ENCODE data around the gene ANKIB1. TPM values are rescaled to one million over a fixed set of nuclear protein-coding genes. Genes with fewer than 3 reads are reported as not detected.
"Not testable (repeated sequence)": the region's sequence is repeated elsewhere in the genome, so short reads cannot be mapped to it uniquely, and the experiment has no call there.

ANKIB1 gene
- total RNA-seq, 1 experiment from 2014 or later: 11.1 TPM

DNA sequence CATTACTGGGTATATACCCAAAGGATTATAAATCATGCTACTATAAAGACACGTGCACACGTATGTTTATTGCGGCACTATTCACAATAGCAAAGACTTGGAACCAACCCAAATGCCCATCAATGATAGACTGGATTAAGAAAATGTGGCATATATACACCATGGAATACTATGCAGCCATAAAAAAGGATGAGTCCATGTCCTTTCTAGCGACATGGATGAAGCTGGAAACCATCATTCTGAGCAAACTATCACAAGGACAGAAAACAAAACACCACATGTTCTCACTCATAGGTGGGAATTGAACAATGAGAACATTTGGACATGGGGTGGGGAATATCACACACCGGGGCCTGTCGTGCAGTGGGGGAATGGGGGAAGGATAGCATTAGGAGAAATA lies 164.4 kb downstream of the ANKIB1 start:
- not testable (repeated sequence) for H3K27me3 ChIP-seq, H3K36me3 ChIP-seq, H3K4me3 ChIP-seq, H3K9me3 ChIP-seq, DNase-seq

DNA sequence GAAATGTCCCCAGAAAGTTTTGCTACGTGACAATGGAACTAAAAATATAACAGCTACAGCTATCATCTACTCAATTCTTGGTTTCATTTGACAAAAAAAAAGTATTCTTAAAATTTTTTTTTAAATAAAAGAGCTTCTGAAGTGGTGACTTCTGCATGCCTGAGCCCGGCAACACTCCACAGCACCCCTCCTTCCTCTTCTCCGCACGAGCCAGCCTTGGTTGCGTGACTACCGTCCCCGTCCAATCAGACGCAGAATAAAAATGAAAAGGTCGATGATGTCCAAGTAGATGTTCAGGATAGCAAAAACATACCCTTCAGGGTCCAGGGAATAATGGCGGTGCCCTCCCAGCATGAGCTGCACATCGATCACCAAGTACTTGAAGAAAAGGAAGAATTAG lies 167.0 kb downstream of the ANKIB1 start:
- DNase-seq: no peak
- Histone ChIP-seq H3K9me3 (no peaks in the 10 kb centered on the region), H3K36me3 (no peaks in the 10 kb centered on the region)

DNA sequence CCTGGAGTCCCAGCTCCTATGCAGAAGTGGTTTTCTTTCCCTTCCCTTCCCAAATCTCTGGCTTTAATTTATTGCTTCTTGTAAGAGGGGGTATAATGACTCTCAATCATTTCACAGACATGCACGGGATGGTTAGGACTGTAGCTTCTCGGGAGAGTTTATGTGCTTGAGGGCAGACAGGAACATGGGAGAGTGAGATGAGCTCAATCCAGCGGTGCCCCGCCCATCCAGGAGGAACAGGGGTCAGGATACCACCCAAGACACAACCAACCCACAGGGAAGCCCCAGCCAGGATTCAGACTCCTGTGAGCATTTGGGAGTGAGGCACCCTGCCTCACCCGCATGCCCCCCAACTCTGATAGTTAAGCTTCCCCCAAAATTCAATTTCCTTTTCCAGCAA lies 167.8 kb downstream of the ANKIB1 start:
- no peaks in the 10 kb centered on the region for H3K27me3 ChIP-seq
- H3K4me3 ChIP-seq: no peak overlapping the region
- no peak for DNase-seq
- no peaks in the 10 kb centered on the region for H3K9me3 ChIP-seq
- no peaks in the 10 kb centered on the region for H3K36me3 ChIP-seq

More for the DNA sequence above, 167.0 kb downstream of the ANKIB1 start:
- Histone ChIP-seq H3K4me3 (no peak overlapping the region), H3K27me3 (no peaks in the 10 kb centered on the region)

DNA sequence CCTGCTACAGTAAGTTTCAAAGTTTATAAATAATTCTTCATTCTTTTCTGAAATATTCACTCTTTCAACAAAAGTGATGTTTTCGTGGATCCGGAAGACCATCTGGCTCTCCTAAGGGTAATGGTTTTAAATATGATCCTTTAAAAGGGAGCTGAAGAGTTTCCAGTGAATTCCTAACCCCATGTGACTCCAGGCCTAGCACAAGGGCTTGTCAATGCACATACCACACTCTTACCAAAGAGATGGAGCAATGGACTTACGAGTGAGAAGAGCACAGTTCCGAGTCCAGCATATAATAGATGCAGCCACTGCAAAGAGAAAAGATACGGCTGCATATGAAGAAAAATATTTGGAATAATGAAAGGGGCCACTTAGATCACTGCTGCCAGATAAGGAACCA lies 169.5 kb downstream of the ANKIB1 start:
- Histone ChIP-seq H3K27me3 (no peaks in the 10 kb centered on the region), H3K36me3 (no peaks in the 10 kb centered on the region), H3K4me3 (no peak overlapping the region), H3K9me3 (no peaks in the 10 kb centered on the region)
- DNase-seq: no peak

DNA sequence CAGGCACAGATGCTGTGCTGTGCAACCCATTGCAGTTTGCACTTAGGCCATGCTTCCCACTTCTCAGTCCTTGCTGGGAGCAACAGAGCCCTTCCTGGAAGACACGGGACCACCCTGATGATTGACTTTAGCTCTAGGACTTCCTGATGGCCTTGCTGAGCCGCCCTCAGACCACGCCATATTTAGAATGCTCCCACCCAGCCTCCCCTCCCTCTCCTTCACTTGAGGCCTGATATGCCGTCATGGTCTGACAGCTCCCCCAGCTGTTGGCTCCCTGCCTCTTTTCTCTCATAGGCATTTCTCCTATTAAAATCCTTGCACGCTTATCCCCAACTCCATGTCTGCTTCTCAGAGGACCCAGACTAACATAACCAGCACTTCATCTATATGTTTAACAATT lies 172.1 kb downstream of the ANKIB1 start:
- Histone ChIP-seq H3K36me3 (no peaks in the 10 kb centered on the region), H3K9me3 (no peaks in the 10 kb centered on the region), H3K4me3 (no peak overlapping the region), H3K27me3 (no peaks in the 10 kb centered on the region)
- DNase-seq: no peak

DNA sequence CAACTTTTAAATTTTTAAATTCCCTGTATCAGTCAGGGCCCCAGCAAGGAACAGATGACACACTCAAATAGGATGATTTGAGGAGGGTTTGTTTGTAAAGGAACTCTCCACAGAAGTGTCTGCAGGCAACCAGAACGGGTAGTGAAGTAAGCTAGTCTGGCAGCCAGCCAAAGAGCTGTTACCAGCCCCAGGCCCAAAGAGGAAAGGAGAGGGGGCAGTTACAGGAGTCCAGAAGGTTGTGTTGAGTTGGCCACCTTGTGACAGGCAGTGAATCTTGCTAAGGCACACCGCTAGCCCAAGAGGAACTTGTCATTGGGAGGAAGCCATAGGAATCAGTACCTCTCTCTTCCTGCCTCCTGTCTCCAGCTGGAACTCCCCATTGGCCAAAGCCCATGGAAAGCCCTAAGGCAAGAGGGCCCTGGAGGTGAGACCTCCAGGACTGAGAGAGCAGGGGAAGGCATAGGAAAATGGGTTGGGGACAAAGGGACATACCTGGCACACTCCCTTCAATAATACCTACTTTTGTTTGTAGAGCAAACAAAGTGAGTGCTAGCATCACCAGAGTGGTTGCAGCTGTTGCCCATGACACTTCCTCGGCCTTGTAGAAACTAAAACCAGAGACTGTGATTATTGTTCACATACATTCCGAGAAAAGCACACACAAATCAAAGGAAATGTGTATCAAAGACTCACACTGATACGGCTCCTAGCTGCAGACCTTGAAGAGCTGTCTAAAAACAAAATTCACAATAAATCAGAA lies 176.1 kb downstream of the ANKIB1 start:
- no peak for DNase-seq
- H3K4me3 ChIP-seq: no peak overlapping the region
- H3K27me3 ChIP-seq: no peaks in the 10 kb centered on the region
- no peaks in the 10 kb centered on the region for H3K9me3 ChIP-seq
- H3K36me3 ChIP-seq: no peaks in the 10 kb centered on the region

DNA sequence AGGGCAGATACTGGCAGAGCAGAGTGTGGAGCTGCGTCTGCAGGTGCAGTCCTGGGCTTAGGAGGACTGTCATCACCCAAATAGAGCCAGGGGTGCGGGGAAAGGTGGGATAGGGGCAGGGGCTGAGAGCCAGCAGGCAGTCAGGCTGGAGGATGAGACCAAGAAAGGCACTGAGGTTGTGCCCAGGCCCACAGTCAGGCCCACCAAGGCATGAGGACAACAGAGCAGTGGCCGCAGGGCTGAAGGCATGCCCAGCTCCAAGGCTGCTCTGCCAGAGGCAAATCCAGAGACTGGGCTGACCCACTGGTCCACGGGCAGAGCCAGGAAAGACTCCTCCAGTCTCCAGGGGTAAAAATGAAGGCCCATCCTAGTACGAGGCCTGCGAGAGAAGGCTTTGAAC lies 177.2 kb downstream of the ANKIB1 start:
- no peak overlapping the region for H3K4me3 ChIP-seq
- no peaks in the 10 kb centered on the region for H3K27me3 ChIP-seq
- no peaks in the 10 kb centered on the region for H3K9me3 ChIP-seq
- DNase-seq: no peak
- no peaks in the 10 kb centered on the region for H3K36me3 ChIP-seq

DNA sequence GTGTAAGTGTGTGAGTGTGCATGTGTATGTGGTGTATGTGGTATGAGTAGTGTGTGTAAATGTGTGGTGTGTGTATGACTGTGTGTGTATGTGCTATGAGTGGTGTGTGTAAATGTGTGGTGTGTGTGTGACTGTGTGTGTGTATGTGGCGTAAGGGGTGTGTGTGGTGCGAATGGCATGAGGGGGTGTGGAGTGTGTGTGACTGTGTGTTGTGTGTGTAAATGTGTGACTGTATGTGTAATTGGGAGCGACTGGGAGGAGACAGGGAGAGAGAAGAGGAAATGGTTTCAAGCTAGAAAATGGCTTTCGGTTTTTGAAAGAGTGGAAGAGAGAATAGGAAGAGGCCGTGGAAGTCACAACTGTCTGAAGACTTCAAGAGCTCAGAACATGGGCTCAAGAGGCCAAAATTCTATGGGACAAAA lies 177.9 kb downstream of the ANKIB1 start:
- H3K27me3 ChIP-seq: no peaks in the 10 kb centered on the region
- no peak overlapping the region for H3K4me3 ChIP-seq
- no peaks in the 10 kb centered on the region for H3K9me3 ChIP-seq
- DNase-seq: no peak
- no peaks in the 10 kb centered on the region for H3K36me3 ChIP-seq

DNA sequence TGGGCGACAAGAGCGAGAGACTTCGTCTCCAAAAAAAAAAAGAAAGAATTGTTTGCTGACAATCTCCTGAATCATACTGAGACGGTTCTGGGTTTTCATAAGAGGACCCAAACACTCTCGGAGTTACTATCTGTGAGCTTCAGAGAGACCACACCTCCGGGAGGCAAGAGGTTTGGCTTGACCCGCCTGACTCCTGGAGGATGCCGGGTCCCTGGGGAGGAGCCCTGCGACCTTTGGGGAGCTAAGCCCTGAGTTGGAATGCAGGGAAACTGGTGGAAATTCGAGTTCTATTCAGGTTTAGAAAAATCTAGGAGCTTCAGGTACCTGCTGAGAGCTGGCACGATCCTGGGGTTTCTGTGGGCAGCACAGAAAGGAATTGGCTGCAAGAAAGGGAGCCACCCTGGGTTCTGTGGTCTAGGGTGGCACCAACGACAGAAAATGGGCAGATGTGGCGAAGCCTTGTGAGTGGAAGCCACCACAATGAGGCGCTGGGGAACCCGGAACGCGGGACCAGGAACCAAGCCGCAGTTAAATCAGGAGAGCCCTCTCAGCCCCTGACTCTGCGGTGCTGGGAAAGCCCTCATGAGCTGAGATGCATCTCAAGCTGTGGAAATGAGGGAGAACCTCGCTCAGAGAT lies 179.7 kb downstream of the ANKIB1 start:
- peak overlapping the region; percentile 43 for H3K4me3 ChIP-seq
- no peaks in the 10 kb centered on the region for H3K9me3 ChIP-seq
- H3K36me3 ChIP-seq: no peaks in the 10 kb centered on the region
- no peaks in the 10 kb centered on the region for H3K27me3 ChIP-seq
- peak; percentile 18 for DNase-seq

DNA sequence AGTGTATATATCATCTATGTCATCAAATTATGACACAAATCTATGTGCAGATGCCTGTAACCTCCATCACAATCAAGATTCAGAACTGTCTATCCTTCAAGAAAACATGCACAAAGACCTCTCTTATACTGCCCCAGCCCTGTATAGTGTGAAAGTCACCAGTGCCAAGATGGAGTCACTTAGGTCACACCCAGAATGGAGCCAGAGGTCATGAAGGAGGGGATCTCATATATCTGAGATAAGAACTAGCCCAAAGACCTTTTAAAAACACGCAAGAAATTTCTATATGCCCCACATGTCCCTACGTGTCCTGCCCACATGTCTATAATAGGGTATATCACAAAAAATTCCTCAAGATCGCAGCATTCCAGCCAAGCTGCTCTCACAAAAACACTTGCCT lies 181.4 kb downstream of the ANKIB1 start:
- no peaks in the 10 kb centered on the region for H3K27me3 ChIP-seq
- DNase-seq: no peak
- no peaks in the 10 kb centered on the region for H3K36me3 ChIP-seq
- H3K9me3 ChIP-seq: no peaks in the 10 kb centered on the region
- no peak overlapping the region for H3K4me3 ChIP-seq

DNA sequence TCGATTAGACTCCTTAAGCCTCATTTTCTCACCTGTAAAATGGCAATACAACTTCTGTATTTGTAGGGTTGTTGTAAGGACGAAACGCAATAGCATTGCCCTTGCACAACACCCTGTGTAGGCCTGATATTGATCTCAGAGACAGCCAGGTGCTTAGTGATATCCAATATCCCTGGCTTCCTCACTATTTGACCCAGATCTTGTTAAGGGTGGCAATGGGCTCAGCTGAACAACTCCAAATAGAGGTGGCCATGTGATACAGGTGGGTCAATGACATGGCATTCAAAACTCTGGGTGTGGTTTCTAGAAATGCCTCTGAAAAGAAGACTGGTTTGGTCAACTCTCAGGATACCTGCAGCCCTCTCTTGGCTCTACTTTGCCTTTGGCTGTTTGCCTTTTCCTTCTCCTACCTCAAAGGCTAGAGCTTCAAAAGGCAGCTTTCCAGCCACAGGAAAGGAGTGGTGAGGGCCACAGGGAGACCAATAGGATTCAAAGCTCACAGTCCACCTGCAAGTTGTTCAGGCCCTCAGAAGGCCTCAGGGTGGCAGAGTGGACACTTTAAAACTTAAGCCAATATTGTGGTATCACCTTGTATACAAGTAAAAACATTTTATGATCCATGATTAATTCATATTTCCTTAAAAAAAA lies 186.6 kb downstream of the ANKIB1 start:
- no peaks in the 10 kb centered on the region for H3K36me3 ChIP-seq
- no peak for DNase-seq
- no peaks in the 10 kb centered on the region for H3K9me3 ChIP-seq
- H3K4me3 ChIP-seq: no peak overlapping the region
- H3K27me3 ChIP-seq: no peaks in the 10 kb centered on the region

DNA sequence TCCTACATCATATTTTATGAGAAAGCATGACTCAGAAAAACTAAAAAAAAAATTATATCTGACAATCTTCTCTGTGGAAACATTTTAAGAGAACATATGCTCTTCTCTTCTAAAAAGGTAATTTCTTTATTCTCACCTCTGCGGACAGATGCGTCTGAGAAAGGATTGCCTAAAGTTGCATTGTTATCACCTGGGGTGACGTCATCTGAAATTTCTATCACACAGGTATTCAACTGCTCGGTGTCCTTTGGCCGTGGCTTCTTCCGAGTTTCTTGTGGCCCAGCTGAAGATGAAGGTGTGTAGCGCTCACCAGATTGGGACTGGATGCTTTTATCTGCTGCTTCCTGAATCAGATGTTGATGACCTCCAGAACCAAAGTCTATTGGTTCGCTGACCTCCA lies 187.2 kb downstream of the ANKIB1 start:
- H3K9me3 ChIP-seq: no peaks in the 10 kb centered on the region
- no peak overlapping the region for H3K4me3 ChIP-seq
- no peaks in the 10 kb centered on the region for H3K27me3 ChIP-seq
- no peak for DNase-seq
- no peaks in the 10 kb centered on the region for H3K36me3 ChIP-seq

DNA sequence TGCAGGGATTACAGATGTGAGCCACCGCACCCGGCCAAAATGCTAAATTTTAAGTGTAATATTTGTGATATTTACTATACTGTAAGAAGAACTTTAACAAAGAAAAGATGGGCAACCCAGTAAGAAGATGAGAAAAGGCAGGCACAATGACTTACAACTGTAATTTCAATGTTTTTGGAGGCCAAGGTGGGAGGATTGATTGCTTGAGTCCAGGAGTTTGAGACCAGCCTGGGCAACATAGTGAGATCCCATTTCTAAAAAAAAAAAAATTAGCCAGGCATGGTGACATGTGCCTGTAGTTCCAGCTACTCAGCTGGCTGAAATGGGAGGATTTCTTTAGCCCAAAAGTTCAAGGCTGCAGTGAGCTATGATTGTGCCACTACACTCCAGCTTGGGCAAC lies 189.8 kb downstream of the ANKIB1 start:
- Histone ChIP-seq H3K27me3 (no peaks in the 10 kb centered on the region), H3K36me3 (no peaks in the 10 kb centered on the region), H3K4me3 (no peak overlapping the region), H3K9me3 (no peaks in the 10 kb centered on the region)
- DNase-seq: no peak

DNA sequence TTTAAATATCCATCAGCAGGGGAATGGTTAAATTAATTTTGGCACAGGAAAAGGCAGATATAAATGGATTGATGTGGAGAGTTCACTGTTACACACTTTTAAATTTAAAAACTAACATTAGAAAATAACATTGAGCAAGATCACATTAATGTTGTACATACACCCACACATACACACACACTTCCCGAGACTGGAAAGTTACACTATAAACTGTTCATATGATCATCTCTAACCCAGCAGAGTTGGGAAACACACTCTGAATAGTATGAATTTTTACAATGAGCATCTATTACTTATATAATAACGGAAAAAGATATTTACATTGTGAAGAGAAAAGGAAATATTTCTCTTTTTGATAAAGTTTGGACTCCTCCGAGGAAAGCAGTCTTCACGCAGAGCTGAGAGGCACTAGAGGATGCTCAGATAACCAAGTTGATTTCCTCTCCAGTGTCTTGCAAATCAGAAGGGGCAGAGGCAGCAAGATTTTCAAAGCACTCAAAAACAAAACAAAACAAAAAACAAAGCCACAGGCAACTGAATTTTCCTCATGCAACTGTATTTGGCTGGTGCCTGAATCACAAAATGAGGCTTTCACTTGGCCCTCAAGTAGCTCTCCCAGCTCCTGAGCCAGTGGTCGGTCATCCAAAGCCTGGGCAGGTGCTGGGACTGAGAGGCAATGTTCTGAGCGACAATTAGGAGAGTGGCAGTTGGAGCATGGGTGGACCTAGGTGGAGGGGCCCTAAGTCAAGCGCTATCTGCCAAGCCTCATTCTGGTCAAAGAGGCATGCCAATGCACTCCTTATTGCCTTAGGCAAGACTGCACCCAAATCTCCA lies 191.1 kb downstream of the ANKIB1 start:
- DNase-seq: no peak
- Histone ChIP-seq H3K9me3 (no peaks in the 10 kb centered on the region), H3K36me3 (no peaks in the 10 kb centered on the region), H3K4me3 (no peak overlapping the region), H3K27me3 (no peaks in the 10 kb centered on the region)

DNA sequence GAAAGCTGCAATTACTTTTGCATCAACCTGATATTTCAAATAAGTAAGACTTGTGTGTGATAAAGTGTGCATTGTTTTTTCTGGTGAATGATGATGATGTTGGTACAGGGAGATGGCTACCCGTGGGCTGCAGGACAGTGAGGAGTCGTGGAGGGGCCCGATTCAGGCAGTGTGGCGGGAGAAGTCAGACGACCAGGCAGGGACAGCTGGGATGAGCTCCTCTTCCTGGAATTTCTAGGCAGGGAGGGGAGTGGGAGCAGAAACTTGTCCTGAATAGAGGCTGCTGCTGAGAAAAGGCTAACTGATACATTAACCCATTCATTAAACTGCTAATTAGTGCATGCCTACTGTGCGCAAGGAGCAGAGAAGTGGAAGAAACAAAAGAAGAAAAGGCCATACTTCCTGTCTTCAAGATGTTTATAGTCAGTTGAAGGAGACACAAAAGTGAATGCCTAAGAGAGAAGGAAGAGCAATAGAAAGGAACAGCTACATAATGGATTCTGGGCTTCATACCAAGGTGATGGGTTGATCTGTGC lies 192.2 kb downstream of the ANKIB1 start:
- no peak for DNase-seq
- Histone ChIP-seq H3K36me3 (no peaks in the 10 kb centered on the region), H3K27me3 (no peaks in the 10 kb centered on the region), H3K9me3 (no peaks in the 10 kb centered on the region), H3K4me3 (no peak overlapping the region)

DNA sequence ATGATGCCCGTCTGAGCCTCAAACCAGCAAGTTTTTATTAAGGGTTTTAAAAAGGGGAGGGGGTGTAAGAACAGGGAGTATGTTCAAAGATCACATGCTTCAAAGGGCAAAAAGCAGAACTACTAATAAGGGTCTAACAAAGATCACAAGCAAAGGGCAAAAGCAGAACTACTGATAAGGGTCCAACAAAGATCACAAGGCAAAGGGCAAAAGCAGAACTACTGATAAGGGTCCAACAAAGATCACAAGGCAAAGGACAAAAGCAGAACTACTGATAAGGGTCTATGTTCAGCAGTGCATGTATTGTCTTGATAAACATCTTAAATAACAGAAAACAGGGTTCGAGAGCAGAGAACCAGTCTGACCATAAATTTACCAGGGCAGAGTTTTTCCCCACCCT lies 196.9 kb downstream of the ANKIB1 start:
- not testable (repeated sequence) for DNase-seq, H3K4me3 ChIP-seq

DNA sequence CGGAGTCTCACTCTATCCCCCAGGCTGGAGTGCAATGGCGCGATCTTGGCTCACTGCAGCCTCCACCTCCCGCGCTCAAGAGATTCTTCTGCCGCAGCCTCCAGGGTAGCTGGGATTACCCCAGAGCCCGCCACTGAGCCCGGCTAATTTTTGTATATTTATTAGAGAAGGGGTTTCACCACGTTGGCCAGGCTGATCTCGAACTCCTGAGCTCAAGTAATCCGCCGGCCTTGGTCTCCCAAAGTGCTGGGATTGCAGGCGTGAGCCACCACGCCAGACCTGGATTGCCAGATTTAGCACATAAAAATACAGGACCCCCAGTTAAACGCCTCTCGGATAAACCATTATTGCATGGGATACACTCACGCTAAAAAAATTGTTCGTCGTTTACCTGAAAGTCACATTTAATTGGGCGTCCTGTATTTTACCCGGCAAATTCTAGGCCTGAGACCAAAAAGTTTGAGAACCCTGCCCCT lies 201.1 kb downstream of the ANKIB1 start:
- Histone ChIP-seq H3K36me3 (peaks cover 17% of the 10 kb centered on the region), H3K9me3 (no peaks in the 10 kb centered on the region), H3K27me3 (no peaks in the 10 kb centered on the region), H3K4me3 (peak overlapping the region; percentile 91)
- DNase-seq: no peak

More for the DNA sequence above, 196.9 kb downstream of the ANKIB1 start:
- H3K36me3 ChIP-seq, H3K27me3 ChIP-seq, H3K9me3 ChIP-seq: not testable (repeated sequence)

Data from MG63 (cell line).